HUES64 (cell line): ENCODE data around the gene PANK3.
"Not testable (repeated sequence)": the region's sequence is repeated elsewhere in the genome, so short reads cannot be mapped to it uniquely, and the experiment has no call there.

Experiments used
- H3K27ac ChIP-seq: 2 replicates; pipeline ENCODE4 v1.7.0; 2013; ENCODE audit warnings: low read depth, low read length, inconsistent platforms
- H3K27me3 ChIP-seq: 2 replicates; pipeline ENCODE4 v1.6.1; 2013; ENCODE audit warnings: mild to moderate bottlenecking, low read length; ENCODE audit not compliant: insufficient read depth
- H3K36me3 ChIP-seq: 2 replicates; pipeline ENCODE4 v1.6.1; 2013; ENCODE audit warnings: mild to moderate bottlenecking, low read length; ENCODE audit not compliant: insufficient read depth
- H3K4me1 ChIP-seq: 2 replicates; pipeline ENCODE4 v1.6.1; 2013; ENCODE audit warnings: mild to moderate bottlenecking, low read length, moderate library complexity; ENCODE audit not compliant: insufficient read depth
- H3K4me3 ChIP-seq: 2 replicates; pipeline ENCODE4 v1.5.1; 2013; ENCODE audit warnings: mild to moderate bottlenecking, low read length, moderate library complexity
- H3K9ac ChIP-seq: 2 replicates; pipeline ENCODE4 v1.6.1; 2013; ENCODE audit warnings: mild to moderate bottlenecking, low read depth, low read length
- H3K9me3 ChIP-seq: 2 replicates; pipeline ENCODE4 v1.6.1; 2013; ENCODE audit warnings: low read depth, low read length; ENCODE audit not compliant: insufficient read depth
- WGBS: fragments of 150-250, 120-280 bp; methylation state at CpG from one replicate; pipeline ENCODE4 v1.1.7; 2013; ENCODE audit warnings: missing lambda C conversion rate; 5-methylcytosine and 5-hydroxymethylcytosine counted together

The PANK3 gene

GRCh38 chr5:168592014-168592368, 12.8 kb upstream of the PANK3 start:
- H3K9ac ChIP-seq = no peak overlapping the region
- H3K4me3 ChIP-seq = no peak overlapping the region

GRCh38 chr5:168591302-168592013, 12.3 kb upstream of the PANK3 start:
- no peaks in the 10 kb centered on the region for H3K9me3 ChIP-seq
- H3K36me3 ChIP-seq = no peaks in the 10 kb centered on the region
- H3K27me3 ChIP-seq = peaks cover 10% of the 10 kb centered on the region; the same call in 1 of the 2 replicates
- no peak overlapping the region for H3K9ac ChIP-seq
- no peak overlapping the region for H3K4me3 ChIP-seq
- WGBS = 80% methylated on average over 2 of the region's 2 CpGs
- H3K4me1 ChIP-seq = no peaks in the 10 kb centered on the region
- no peak overlapping the region for H3K27ac ChIP-seq

More at GRCh38 chr5:168592014-168592368, 12.8 kb upstream of the PANK3 start:
- Histone ChIP-seq H3K36me3 (no peaks in the 10 kb centered on the region), H3K27ac (no peak overlapping the region), H3K9me3 (no peaks in the 10 kb centered on the region), H3K4me1 (no peaks in the 10 kb centered on the region), H3K27me3 (peaks cover 13% of the 10 kb centered on the region)
- WGBS = 96% methylated on average over 1 of the region's 1 CpG

GRCh38 chr5:168590666-168591065, 11.5 kb upstream of the PANK3 start:
- no peak overlapping the region for H3K9ac ChIP-seq
- 87% methylated on average over 3 of the region's 3 CpGs for WGBS
- no peak overlapping the region for H3K4me3 ChIP-seq
- no peaks in the 10 kb centered on the region for H3K9me3 ChIP-seq
- no peaks in the 10 kb centered on the region for H3K4me1 ChIP-seq
- H3K36me3 ChIP-seq = no peaks in the 10 kb centered on the region
- H3K27me3 ChIP-seq = 0 out of 2 replicates have a peak, but pooled peaks cover 6% of the 10 kb centered on the region
- H3K27ac ChIP-seq = no peak overlapping the region

- no peaks in the 10 kb centered on the region for H3K9me3 ChIP-seq
- H3K9ac ChIP-seq = no peak overlapping the region
- 0 out of 2 replicates have a peak, but pooled peaks cover 6% of the 10 kb centered on the region for H3K27me3 ChIP-seq
- no peak overlapping the region for H3K27ac ChIP-seq
- 95% methylated on average over 5 of the region's 5 CpGs for WGBS
- H3K36me3 ChIP-seq = no peaks in the 10 kb centered on the region
- no peak overlapping the region for H3K4me3 ChIP-seq
- no peaks in the 10 kb centered on the region for H3K4me1 ChIP-seq
Observed at GRCh38 chr5:168587987-168588386, 8.8 kb upstream of the PANK3 start.

- Histone ChIP-seq H3K4me3 (no peak overlapping the region), H3K36me3 (no peaks in the 10 kb centered on the region), H3K27me3 (no peaks in the 10 kb centered on the region), H3K9me3 (no peaks in the 10 kb centered on the region), H3K9ac (no peak overlapping the region), H3K27ac (no peak overlapping the region), H3K4me1 (peaks cover 4% of the 10 kb centered on the region; the same call in 1 of the 2 replicates)
- WGBS = 89% methylated on average over 5 of the region's 5 CpGs
Observed at GRCh38 chr5:168585119-168585856, 6.1 kb upstream of the PANK3 start.

- Histone ChIP-seq H3K4me3 (no peak overlapping the region), H3K27ac (no peak overlapping the region), H3K9ac (no peak overlapping the region), H3K9me3 (no peaks in the 10 kb centered on the region), H3K4me1 (peaks cover 9% of the 10 kb centered on the region; the same call in 1 of the 2 replicates), H3K36me3 (no peaks in the 10 kb centered on the region), H3K27me3 (no peaks in the 10 kb centered on the region)
- 87% methylated on average over 2 of the region's 2 CpGs for WGBS
Observed at GRCh38 chr5:168583742-168584482, 4.7 kb upstream of the PANK3 start.

GRCh38 chr5:168580814-168581469, 1.8 kb upstream of the PANK3 start:
- not testable (repeated sequence) for H3K36me3 ChIP-seq, H3K9me3 ChIP-seq, H3K4me3 ChIP-seq, H3K27ac ChIP-seq, H3K27me3 ChIP-seq, H3K9ac ChIP-seq
- 89% methylated on average over 7 of the region's 7 CpGs for WGBS
- peaks cover 22% of the 10 kb centered on the region for H3K4me1 ChIP-seq

GRCh38 chr5:168580227-168580508, 1.0 kb upstream of the PANK3 start:
- no peaks in the 10 kb centered on the region for H3K27me3 ChIP-seq
- H3K9me3 ChIP-seq = no peaks in the 10 kb centered on the region
- peaks cover 24% of the 10 kb centered on the region for H3K4me1 ChIP-seq
- WGBS = 49% methylated on average over 3 of the region's 3 CpGs
- peaks cover 5% of the 10 kb centered on the region; the same call in 1 of the 2 replicates for H3K36me3 ChIP-seq
- H3K27ac ChIP-seq = peak overlapping the region; percentile 94
- peak overlapping the region; percentile 57 for H3K4me3 ChIP-seq
- peak overlapping the region; percentile 78 for H3K9ac ChIP-seq

- Histone ChIP-seq H3K4me1 (peaks cover 24% of the 10 kb centered on the region), H3K4me3 (peak overlapping the region; percentile 99), H3K9me3 (no peaks in the 10 kb centered on the region), H3K36me3 (peaks cover 11% of the 10 kb centered on the region; the same call in 1 of the 2 replicates), H3K9ac (peak overlapping the region; percentile 94), H3K27ac (peak overlapping the region; percentile 94), H3K27me3 (no peaks in the 10 kb centered on the region)
- 3% methylated on average over 52 of the region's 52 CpGs for WGBS
Observed at GRCh38 chr5:168579488-168580226, 489 bp upstream of the PANK3 start.

- peaks cover 4% of the 10 kb centered on the region; the same call in 1 of the 2 replicates for H3K9me3 ChIP-seq
- H3K4me1 ChIP-seq = peaks cover 24% of the 10 kb centered on the region
- H3K9ac ChIP-seq = peak overlapping the region; percentile 94; the same call in 1 of the 2 replicates
- H3K36me3 ChIP-seq = peaks cover 16% of the 10 kb centered on the region; the same call in 1 of the 2 replicates
- 23% methylated on average over 3 of the region's 3 CpGs for WGBS
- H3K4me3 ChIP-seq = peak overlapping the region; percentile 99
- no peak overlapping the region for H3K27ac ChIP-seq
- H3K27me3 ChIP-seq = no peaks in the 10 kb centered on the region
Observed at GRCh38 chr5:168578006-168578405, 1.2 kb downstream of the PANK3 start.
